Chondrocyte (in vitro differentiated cells): ENCODE measurements around the gene NADSYN1. TPM values are rescaled to one million over a fixed set of nuclear protein-coding genes. Genes with fewer than 3 reads are reported as not detected.

ENCODE experiments used
- DNase-seq: peaks from one replicate; pipeline ENCODE4 v3.0.0; 2021; ENCODE audit warnings: mixed read lengths, low spot score
- H3K27ac Mint-ChIP-seq: one replicate; pipeline ENCODE4 v1.8.0; 2021; ENCODE audit warnings: mild to moderate bottlenecking, moderate library complexity, mixed read lengths; ENCODE audit not compliant: unreplicated experiment
- H3K27me3 Mint-ChIP-seq: 2 replicates; pipeline ENCODE4 v1.8.0; 2021; ENCODE audit warnings: low read depth, mixed read lengths
- H3K36me3 Mint-ChIP-seq: 2 replicates; pipeline ENCODE4 v1.8.0; 2021; ENCODE audit warnings: low read depth, mixed read lengths
- H3K4me1 Mint-ChIP-seq: 2 replicates; pipeline ENCODE4 v1.8.0; 2021; ENCODE audit warnings: low read depth, mild to moderate bottlenecking, mixed read lengths
- H3K4me3 Mint-ChIP-seq: one replicate; pipeline ENCODE4 v1.8.0; 2021; ENCODE audit warnings: mild to moderate bottlenecking, moderate library complexity, mixed read lengths; ENCODE audit not compliant: unreplicated experiment
- H3K9me3 Mint-ChIP-seq: 2 replicates; pipeline ENCODE4 v1.8.0; 2021; ENCODE audit warnings: low read depth, mixed read lengths
- CTCF ChIP-seq: fragments of 200-600 bp; sonication (generic); IDR thresholded peaks from 2 replicates; pipeline ENCODE4 v1.5.0; 2021; ENCODE audit warnings: antibody characterized with exemption, mild to moderate bottlenecking, moderate library complexity
- microRNA-seq: library from miRNA; unstranded; fragments of <30 nt; microRNA quantifications from one replicate; pipeline ENCODE4 v1.2.0, GENCODE V29; 2020; ENCODE audit warnings: borderline number of aligned reads
- total RNA-seq: library from RNA; stranded (reverse); gene quantifications from 3 replicates; pipeline ENCODE4 v1.2.1, GENCODE V29; 2021

NADSYN1 gene
- total RNA-seq, 1 donor from 2014 or later, result 38.8 TPM

GRCh38 chr11:71548120-71548519, 95.1 kb downstream of the NADSYN1 start, which contains the start of gene KRTAP5-9:
KRTAP5-9 (plus strand) TSS chr11:71548420; CDS start chr11:71548658, 238 bp downstream.
- Mint-ChIP-seq H3K27me3 (peaks cover 27% of the 10 kb centered on the region), H3K36me3 (peaks cover 1% of the 10 kb centered on the region), H3K27ac (no peak within 1 kb of the TSS), H3K4me1 (no peaks in the 10 kb centered on the region), H3K9me3 (peaks cover 6% of the 10 kb centered on the region), H3K4me3 (no peak within 1 kb of the TSS)
- no peak for DNase-seq
- TF ChIP-seq CTCF, result no peak

GRCh38 chr11:71548716-71549151, 95.7 kb downstream of the NADSYN1 start:
- Mint-ChIP-seq H3K4me3 (no peak overlapping the region), H3K4me1 (no peaks in the 10 kb centered on the region), H3K36me3 (peaks cover 1% of the 10 kb centered on the region), H3K9me3 (peaks cover 6% of the 10 kb centered on the region), H3K27me3 (peaks cover 23% of the 10 kb centered on the region), H3K27ac (no peak overlapping the region)
- no peak for TF ChIP-seq CTCF
- no peak for DNase-seq

Small RNA genes within 50 kb of the gene (microRNA-seq; reads per million reads assigned to microRNA genes)
- gene MIR6754, result not detected

Other genes with a start within 250 kb of the NADSYN1 start
- 0.53 to 1.6 TPM (median 0.97 TPM) in 3 replicates for gene SHANK2, start 200.6 kb upstream of the NADSYN1 start, total RNA-seq
- 44.4 to 58.7 TPM (median 57.5 TPM) in 3 replicates for gene DHCR7, start 4.8 kb upstream of the NADSYN1 start, total RNA-seq
- not detected in 3 replicates for gene KRTAP5-7, start 74.1 kb downstream of the NADSYN1 start, total RNA-seq
- gene KRTAP5-8, start 84.8 kb downstream of the NADSYN1 start, total RNA-seq, result not detected in 3 replicates
- gene KRTAP5-9, start 95.2 kb downstream of the NADSYN1 start, total RNA-seq, result 0.20 to 0.36 TPM in 2 of 3 replicates, not detected in the other
- gene KRTAP5-10, start 112.4 kb downstream of the NADSYN1 start, total RNA-seq, result not detected in 3 replicates
- not detected in 3 replicates for gene KRTAP5-11, start 129.7 kb downstream of the NADSYN1 start, total RNA-seq